NCI-H2227 treated with DMSO at 0.1 percent for 48 hours (cell line): ENCODE data around the gene NT5C2.
A peak's percentile ranks its signal among the peaks of the same experiment; 100 is the strongest.
"Not testable (repeated sequence)": the region's sequence is repeated elsewhere in the genome, so short reads cannot be mapped to it uniquely, and the experiment has no call there.

ENCODE experiments used
- DNase-seq: peaks from one replicate; lab custom pipeline; 2025; lab: John Stamatoyannopoulos, UW

The NT5C2 gene

DNA sequence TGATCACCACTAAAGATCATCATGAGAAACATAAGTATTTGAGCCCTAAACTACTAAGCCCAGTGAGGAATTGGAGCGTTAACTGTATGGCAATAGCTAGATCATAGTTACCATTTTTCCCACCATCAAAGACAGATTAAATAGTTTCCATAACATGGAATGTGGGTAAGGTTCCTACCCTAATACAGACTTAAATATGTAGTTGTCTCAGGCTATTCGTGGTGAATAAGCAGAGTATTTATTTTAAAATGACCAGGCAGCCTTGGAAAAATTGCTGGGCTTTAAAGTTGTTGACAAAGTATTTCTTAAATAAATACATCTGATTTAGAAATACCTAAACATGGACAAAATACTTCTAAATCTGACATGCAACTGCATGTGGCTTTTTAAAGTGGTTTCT, 106.8 kb downstream of the NT5C2 start:
- no peak for DNase-seq

DNA sequence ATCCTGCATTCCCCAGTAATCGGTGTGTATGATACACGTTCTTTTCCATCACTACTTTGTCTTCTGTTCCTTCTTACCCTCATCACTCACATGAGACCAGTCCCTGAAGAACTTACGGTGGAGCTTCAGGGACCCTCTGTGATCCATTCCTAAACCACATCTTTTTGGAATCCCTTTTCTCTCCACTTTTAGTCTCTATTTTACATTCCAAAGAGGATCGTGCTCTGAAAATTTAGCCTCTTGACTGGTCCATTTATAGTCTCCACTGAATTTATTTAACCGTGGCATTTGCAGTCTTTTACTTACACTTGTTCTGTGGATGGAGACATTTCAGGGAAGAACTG, 109.1 kb downstream of the NT5C2 start:
- DNase-seq = no peak

DNA sequence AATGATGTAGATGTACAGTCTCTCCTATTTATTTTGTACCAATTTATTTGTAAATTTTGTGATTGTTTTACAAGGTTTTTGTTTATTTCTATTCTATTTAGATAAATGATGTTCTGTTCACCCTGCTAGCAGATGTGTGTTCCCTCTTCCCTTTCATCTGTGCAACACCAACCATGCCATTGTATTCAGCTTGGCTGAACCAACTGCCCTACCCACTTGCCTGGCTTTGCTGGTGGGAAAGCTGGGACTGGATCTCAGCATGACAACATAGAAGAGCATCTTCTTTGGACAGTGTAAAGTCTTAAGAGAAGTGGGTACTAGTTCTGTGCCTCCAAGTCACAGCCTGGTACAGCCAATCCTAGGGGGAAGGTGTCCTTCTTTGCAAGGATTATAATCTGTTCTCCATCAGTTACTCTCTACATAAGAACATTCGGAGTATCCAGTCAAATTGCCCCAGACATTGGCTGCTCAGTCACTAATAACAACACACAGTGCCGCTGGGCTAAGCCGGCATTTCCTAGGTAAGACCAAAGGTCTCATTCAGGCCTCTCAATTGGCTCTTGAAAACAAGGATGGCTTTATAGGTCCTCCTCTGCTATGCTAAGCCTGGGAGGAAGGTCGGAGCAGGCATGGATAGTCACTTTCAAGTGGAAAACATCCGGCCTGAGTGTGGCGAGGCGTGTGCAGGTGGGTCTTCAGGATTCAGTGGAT, 109.7 kb downstream of the NT5C2 start:
- DNase-seq = no peak

DNA sequence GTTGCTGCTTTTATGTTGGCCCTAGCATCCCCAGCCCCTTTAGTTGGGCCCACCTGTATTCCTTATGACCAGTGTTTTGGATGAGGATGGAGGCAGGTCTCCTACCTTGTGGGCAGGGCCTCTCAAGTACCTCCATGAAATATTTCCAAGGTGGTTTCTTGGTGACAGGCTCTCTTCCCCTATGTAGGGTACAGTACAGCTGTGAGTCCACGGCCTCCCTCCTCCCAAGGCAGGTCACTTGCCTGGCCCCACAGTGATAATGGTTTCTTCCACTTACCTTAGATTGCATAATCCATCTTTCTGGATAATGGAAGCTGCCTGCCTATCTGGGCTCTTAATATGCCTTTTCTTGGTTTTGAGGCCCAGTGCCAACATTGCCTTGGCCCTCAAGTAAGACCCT, 110.4 kb downstream of the NT5C2 start:
- DNase-seq = no peak

DNA sequence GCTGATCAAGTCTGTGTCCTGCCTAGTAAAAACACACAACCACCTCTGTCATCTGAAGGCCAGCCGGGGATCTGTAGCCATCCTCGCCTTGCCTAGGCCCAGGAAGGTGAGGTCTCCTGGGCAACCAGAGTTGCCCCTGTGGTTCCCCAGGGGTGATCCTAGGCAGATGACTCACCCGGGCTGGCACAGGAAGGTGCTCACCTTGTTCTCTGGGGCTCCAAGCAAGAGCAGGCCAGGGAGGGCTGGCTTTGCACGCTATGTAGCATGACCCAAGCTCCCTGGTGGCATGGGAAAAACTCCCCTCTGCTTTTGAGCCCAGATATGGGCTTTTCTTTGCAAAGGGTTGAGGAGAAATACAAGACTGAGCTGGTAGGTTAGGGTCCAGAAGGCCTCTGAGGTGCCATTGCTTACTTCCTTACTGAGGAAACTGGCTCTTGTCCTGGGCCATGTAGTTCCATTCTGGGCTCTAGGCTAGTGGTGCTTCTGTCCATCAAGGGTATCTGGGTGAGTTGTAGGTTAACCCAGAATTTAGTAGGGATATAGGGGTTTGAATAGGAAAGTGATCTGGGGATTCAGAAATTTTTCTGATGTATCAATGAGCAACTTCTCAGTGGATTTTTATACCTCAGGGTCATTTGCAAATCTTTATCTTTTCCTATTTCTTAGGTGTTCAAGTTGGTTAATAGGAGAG, 112.0 kb downstream of the NT5C2 start:
- no peak for DNase-seq

DNA sequence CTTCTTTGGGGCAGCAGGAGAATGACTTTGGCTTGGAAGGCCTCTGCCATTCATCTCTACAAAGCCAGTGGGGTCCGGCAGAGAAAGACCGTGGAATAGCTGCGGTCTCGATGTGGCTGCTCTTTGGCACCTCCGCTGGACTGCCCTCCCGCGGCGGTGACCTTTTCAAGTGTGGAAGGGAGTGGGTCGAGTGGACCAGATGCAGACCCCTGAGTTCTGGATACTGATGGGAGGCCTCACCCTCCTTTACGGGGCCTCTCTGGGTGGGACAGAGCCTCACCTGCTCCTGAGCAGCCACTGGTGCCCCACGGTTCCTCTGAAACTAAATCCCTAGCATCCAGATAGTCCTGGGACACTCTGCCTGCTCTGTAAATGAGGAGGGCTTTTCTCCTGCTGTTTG, 113.1 kb downstream of the NT5C2 start:
- no peak for DNase-seq

DNA sequence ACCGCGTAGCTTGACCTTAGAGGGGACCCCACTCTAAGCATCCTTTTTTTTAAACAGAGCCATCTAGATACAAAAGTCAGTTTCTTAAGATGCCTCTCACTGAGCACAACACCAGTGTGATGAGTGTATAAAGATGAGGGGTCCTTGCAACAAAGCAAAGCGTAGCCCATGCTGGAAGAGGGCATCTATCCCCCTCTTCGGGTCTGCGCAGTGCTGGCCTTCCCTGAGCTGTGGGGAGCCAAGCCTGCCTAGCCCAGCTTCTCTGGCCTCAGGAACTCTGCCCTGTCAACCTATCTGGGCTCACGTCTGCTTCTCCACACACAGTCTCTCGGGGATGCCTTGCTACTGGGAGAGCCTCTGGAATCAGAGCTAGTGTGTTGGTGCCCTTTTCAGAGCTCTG, 114.0 kb downstream of the NT5C2 start:
- DNase-seq = no peak

DNA sequence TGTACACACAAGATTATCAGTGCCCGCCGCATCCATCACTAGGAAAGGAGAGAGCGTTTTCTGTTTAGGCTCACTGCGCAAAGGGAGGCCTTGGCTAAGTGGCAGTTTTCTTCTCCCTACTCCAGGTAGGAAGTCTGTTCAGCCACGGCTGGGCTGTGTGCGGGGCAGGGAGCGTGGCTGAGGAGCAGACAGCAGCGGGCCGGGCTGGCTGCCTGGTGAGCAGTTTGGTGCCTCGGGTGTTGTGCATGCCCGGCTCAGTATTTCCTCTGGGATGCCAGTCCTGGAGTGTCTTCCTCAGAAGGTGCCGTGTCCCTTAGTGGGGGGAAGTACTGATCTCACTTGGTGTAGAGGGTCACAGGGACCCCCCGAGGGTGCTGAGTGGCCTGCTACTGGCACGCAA, 114.4 kb downstream of the NT5C2 start:
- no peak for DNase-seq

DNA sequence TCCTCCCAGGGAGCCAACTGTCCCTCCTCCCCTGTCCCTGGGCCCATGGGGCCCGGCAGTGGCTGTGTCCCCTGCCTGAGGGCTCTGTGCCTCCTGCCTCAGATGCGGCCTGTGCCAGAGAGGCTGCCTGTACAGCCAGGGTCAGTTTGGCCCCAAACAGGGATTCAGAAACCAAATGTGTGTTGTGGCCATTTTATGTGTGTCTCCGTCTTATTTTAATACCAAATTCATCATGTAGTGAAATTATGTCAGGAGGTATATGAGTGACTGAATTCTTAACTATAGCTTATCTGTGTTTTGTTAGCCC, 114.8 kb downstream of the NT5C2 start:
- no peak for DNase-seq

DNA sequence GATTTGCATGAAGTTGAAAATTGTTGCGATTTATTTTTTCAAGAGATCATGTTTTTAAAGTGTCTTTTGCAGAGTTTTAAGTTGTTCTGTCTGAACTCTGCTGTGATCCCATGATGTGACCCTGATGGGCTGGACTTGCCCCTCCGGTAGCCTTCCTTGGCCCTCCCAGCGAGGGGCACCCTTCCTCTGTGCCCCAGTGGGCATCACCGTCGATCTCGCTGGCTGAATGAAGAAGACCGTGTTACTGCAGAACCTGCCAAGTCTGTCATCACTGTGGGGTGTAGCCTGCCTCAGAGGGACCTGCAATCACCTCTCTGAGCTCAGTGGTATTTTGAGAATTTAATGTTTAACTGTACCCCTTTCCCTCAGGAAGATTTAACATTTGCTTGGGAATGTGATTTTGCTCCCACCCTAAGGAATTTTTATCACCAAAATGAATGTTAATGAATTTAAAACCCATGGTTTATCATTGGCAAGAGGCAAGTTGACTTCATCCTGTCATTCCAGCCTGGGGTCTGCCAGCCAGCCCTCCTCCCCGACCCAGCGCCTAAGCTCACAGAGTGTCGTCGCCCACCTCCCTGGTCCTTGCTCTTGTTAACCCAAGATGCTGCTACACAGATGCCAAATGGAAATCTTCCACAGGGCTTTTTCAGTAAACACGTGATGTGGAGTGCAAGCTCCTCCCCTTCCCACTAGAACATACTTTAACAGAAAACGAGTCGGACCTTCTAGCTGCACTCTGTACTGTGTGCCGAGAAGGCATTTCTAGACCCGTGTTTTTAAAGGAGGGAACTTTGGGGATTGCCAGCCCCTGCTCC, 115.4 kb downstream of the NT5C2 start:
- no peak for DNase-seq

DNA sequence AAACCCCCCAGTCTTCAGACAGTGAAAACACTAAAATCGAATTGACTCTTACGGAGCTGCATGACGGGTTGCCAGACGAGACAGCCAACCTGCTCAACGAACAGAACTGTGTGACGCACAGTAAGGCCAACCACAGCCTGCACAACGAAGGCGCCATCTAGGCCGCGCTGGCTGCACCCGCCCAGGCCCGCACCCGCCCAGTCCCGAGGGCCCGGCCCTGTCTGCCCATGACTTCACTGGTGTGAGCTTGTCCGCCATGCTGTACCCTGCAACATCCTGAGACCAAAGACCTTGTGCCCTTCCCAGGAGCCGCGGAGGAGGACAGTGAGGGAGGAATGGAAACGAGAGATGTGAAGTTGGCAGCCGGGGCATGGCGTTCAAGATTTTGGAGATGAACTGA, 116.1 kb downstream of the NT5C2 start:
- DNase-seq = no peak

DNA sequence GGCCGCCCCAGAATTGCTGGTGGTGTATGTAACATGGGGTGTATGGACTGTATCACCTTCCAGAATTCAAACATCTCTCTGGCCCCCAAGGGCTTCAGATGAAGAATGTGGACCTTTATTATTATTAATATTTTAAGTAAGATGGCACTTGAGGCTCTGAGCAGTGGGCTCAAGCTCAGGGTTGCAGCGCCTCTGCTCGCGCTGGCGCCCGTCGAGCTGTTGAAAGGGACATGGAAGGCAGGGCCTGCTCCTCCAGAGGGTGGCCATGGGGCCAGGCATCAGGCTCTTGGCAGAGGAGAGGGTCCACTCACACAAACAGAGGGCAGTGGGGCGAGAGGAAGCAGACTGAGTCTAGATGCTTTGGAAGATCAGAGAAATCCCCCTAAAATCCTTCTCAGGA, 120.2 kb downstream of the NT5C2 start:
- no peak for DNase-seq

DNA sequence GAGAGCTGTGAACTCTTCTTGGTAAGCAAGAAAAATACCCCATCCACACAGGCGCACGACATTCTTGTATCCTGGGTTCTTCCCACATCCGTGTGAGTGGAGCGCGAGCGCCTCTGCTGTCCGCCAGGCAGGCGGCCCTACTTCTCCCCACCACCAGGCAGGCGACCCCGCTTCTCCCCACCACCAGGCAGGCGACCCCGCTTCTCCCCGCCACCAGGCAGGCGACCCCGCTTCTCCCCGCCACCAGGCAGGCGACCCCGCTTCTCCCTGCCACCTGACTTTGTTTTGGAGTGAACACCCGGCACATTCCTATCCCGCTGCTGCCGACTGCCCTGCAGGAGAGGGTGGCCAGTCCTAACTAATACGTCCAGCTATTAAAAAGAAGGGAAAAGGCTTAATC, 120.8 kb downstream of the NT5C2 start:
- DNase-seq = no peak

DNA sequence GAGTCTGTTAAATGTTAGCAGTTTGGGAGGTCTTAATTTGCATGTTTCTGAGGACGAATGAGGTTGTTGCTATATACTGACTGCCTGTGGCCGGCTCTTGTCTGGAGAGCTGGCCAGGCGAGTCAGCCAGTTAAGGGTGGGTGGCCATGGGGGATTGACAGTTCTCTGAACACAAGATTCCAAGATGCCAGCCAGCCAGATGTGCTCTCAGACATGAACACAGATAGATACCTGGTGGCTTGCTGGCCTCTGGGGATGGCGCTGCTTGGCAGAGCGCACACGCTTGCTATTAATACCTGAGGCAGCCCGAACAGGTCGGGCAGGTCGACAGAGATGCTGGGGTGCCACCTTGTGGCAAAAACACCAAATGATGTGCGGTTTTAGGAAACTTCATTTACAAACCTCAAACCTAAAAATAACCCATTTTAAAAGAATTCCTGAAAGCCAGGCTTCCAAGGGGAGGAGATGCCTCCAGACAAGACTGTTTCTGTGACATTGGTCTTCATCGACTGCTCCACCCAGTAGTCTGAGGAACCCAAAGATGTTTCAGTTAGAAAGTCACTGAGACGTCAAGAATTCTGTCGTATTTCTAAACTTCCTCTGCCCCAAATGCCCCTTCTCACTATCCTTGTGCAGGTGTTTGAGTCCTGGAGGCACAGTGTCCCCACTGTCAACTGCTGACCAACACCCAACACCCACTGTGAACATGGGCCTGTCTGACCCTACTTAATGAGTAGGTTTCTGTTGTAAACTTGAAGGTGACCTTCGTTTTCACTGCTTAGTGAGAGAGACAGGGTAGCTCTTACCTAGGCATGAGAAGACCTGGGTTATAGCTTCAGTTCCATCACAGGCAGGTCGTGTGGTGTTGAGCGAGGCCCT, 123.4 kb downstream of the NT5C2 start:
- peak; percentile 10 for DNase-seq

DNA sequence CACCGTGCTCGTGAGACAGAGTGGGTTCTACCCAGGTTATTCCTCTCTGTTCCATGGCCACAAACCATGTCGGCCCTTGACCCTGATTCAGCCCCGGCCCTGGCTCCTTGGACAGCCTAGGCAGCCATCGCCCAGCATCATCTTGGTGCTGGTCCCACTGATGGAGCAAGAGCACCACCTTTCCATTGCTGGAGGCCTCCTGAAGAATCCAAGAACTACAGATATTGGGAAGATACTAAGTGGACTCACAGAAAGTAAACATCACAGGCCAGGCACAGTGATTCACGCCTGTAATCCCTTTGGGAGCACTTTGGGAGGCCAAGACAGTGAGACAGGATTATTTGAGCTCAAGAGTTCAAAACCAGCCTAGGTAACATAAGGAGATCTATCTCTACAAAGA, 125.1 kb downstream of the NT5C2 start:
- no peak for DNase-seq

DNA sequence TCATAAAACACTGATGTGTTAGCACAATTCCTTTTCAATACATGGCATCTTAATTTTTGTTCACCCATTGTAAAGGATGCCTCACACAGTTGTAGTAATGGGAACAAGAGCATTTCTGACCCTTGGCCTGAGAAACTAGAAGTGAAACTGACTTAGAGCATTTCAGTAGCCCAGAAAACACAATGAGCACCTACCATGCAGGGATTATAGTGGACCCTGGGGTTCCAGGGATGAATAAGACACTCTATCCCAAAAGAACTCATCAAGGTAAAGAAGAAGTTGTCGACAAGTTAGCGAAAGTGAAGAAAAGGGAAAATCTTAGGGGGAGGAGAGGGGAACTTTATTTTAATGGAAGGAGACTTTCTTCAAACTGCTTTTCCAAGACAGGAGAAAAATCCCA, 125.6 kb downstream of the NT5C2 start:
- DNase-seq = no peak

DNA sequence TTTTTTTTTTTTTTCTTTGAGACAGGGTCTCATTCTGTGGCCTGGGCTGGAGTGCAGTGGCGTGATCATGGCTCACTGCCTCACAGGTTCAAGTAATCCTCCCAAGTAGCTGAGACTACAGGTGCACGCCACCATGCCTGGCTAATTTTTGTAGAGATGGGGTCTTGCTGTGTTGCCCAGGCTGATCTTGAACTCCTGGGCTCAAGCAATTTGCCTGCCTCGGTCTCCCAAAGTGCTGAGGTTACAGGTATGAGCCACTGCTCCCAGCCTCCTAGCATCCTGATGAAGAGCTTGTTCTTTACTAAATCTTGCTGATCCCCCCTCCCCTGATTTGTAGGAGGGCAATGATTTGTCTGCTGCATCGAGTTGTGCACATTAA, 126.0 kb downstream of the NT5C2 start:
- not testable (repeated sequence) for DNase-seq

DNA sequence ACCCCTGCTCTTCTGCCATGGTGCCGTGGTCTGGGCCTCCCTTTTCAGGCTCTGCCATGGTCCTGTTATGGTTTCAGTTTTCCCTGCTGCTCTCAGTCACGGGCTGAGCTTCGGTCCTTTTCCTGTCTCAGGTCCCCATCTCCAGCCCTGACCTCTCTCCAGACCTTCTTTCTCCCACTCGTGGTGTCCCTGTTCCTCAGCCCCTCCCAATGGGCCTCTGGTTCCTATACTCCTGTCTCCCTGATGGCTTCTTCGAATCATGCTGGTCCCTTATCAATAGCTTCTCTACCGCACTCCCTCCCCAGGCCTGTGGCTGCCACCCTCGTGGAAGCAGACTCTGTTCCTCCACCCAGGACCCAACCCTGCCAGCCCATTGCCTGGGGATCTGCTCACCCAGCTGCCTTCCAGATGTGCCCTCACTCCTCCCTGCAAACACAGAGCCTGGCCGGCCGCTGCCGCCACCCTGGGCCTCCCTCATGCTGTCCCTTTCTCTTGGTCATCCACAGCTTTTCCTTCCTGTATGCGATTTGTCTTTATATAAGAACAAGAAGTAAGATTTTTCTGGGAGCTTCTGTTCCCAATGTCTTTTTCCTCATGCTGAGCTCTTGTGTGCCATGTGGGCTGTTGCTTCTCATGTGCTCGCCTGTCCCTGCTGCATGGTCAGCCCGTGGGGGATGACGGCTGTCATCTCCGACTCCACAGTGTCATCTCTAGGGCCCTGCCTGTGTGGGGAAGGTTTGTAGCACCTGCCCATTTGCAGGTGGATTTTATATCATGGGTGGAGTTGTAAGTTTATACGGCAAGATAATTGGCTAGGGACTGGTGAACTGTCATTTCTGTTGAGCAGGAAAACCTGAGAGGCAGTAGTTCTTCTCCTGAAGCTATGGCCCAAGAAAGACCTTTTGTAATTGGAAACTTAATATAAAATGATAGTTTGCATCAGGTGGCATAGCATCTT, 126.7 kb downstream of the NT5C2 start:
- no peak for DNase-seq

DNA sequence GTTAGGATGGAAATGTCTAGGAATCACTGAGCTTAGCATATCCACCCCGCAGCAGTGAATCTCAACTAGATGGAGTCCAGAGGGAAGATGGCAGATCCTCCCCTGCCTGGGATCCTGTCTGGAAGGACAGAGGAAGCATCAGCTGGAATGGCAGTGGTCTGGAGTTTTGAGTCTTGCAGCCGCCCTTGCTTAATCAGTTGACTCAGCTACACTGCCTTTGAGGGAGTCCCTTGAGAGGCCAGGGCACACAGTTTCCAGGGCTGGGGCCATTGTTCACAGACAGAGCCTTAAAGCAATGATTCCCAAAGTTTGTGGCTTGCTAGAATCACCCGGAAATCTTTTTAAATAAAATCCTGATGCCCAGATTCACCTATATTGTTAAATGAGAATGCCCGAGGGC, 128.1 kb downstream of the NT5C2 start:
- DNase-seq = no peak

DNA sequence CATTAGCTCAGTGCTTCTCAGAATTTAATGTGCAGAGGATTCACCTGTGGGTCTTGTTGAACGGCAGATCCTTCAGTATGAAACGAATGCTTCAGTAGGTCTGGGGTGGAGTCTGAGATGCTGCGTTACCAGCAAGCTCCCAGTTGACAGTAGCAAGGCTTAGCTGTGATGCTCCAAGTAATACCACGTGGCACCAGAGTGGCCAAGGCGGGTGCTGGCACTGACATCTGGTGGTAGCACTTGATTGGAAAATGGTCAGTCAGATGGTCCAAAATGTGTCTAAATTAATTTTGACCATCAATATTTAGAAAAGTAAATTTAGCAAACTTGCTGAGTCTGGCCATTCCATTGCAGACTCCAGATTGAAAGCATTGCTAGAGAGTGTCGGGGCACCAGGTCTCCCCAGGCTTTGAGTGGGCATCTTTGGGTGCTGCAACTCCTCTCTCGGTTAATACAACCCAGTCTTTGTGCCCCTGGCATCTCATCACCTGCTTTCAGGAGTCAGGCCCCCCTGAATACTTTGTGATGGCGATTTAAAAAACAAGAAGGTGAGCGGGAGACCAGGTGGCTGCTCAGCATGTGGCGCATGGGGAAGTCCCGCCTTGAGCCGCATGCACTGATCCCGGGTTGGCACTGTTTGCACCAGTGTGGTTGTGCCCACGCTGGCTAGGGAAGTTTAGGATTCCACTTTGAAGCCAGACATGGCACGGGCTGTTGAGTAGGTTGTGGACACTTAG, 130.1 kb downstream of the NT5C2 start:
- DNase-seq = no peak

DNA sequence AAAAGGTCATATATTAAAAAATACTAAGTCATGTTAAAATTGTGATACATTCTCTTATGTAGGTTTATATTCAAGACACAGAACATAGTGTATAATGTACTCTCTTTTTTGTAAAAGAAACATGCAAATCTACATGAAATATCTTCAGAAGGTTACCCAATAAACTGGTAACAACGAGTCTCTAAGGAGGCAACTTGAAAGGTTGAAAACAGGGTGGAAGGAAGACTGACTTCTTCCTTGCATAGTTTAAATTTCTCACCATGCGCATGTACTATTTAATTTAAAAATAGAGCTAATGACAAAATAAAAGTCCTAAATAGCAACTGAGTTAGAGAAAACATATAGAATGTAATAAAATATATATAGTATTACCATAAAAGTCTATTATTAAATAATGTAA, 132.5 kb downstream of the NT5C2 start:
- no peak for DNase-seq
